Ovary (tissue), 9 donors: ENCODE data around the gene SVEP1. TPM values are rescaled to one million over a fixed set of nuclear protein-coding genes. Genes with fewer than 3 reads are reported as not detected.

Experiments used
- DNase-seq, 5 donors: peaks; one replicate each; pipeline ENCODE4 v3.0.0-alpha.2; 2019 to 2020
- H3K27ac ChIP-seq, 2 donors: fragments of 200-600 bp; one replicate each; pipeline versions ENCODE4 v1.5.1 to v1.8.0; 2019 to 2022
- H3K27me3 ChIP-seq: fragments of 200-600 bp; one replicate; pipeline ENCODE4 v1.8.0; 2022
- H3K36me3 ChIP-seq: fragments of 200-600 bp; sonication (generic); one replicate; pipeline ENCODE4 v1.5.1; 2019
- H3K4me1 ChIP-seq: one replicate; pipeline ENCODE4 v1.8.1; 2013; ENCODE audit warnings: mild to moderate bottlenecking, moderate library complexity; ENCODE audit not compliant: insufficient read depth
- H3K4me3 ChIP-seq: fragments of 200-600 bp; sonication (generic); one replicate; pipeline ENCODE4 v1.5.1; 2017
- H3K9me3 ChIP-seq, 2 donors: fragments of 200-600 bp in 1 of 2; sonication (generic) in 1 of 2; one replicate each; pipeline versions ENCODE4 v1.5.1 to v1.8.1; 2013 to 2019; ENCODE audit warnings: mild to moderate bottlenecking in 1 of 2, moderate library complexity in 1 of 2
- CTCF ChIP-seq, 3 donors: fragments of 450-650 bp in 2 of 3; fragments of 200-600 bp in 1 of 3; IDR thresholded peaks; one replicate each; pipeline versions ENCODE4 v1.5.1 to v1.8.0; 2016 to 2022; ENCODE audit warnings: antibody characterized with exemption in 3 of 3, mild to moderate bottlenecking in 1 of 3
- EP300 ChIP-seq: sonication (generic); formaldehyde crosslinking; IDR thresholded peaks from one replicate; pipeline ENCODE4 v1.6.1; 2017; ENCODE audit warnings: antibody characterized with exemption
- POLR2A ChIP-seq: fragments of 450-650 bp; IDR thresholded peaks from one replicate; pipeline ENCODE4 v1.6.1; 2017; ENCODE audit warnings: antibody characterized with exemption, mild to moderate bottlenecking, moderate library complexity
- WGBS, 3 donors: extraction: QIAGEN DNeasy Blood & Tissue Kit in 1 of 3; methylation state at CpG; one replicate each; pipeline versions ENCODE4 v1.1.5 to v1.1.7; 2013 to 2017; 5-methylcytosine and 5-hydroxymethylcytosine counted together
- intact Hi-C, 4 donors: fragments of 100-400 bp; cut with DNase I; formaldehyde crosslinking; loops; one replicate each; pipeline versions ENCODE4 v1.11.0 to v1.15.1; 2022 to 2023
- polyA plus RNA-seq, 2 donors: library from polyadenylated mRNA; stranded (reverse); fragments of 200-250 nt in 1 of 2; fragments of 350-450 nt in 1 of 2; fragmentation: Illumina TruSeq in 1 of 2; extraction: RNeasy Lipid Tissue Mini Kit (QIAGEN cat#74804) in 1 of 2; gene quantifications; one replicate each; pipeline ENCODE4 v1.2.3, GENCODE V29; 2013 to 2014
- total RNA-seq, 7 donors: library from RNA; depleted of rRNA in 2 of 7; stranded (reverse); fragments of >200 nt in 2 of 7; fragmentation: NEBNext Ultra II Directional in 3 of 7; extraction: Animal tissue kit (Norgen Biotek cat#: 25700) in 3 of 7; gene quantifications; one replicate each; pipeline versions ENCODE4 v1.1.0 to v1.2.4, GENCODE V29; 2016 to 2023
- donor health status: DM: no; HTN: no; CAD: no; lungs with moderate emphysema.
- donor health status: DM: no; HTN: no; CAD: no.
- donor health status: Bipolar disorder and iron deficiency.
- donor health status: DM: yes; HTN: yes; CAD: no.
- donor health status: DM: no; HTN: no; CAD: no.
- donor health status: DM: yes; HTN: yes; CAD: no.

SVEP1 gene
- total and polyA plus RNA-seq, 9 donors, result 0.40 to 23.1 (median 13.3) TPM

- no peak for DNase-seq
- H3K36me3 ChIP-seq, result no peaks in the 10 kb centered on the region
- WGBS, 3 donors, result 19 to 23% (median 20%) methylated on average over 3 of the region's 3 CpGs
- H3K27me3 ChIP-seq, result no peaks in the 10 kb centered on the region
- H3K27ac ChIP-seq, result no peak overlapping the region
- H3K4me1 ChIP-seq, result no peaks in the 10 kb centered on the region
- H3K4me3 ChIP-seq, result no peak overlapping the region
- H3K9me3 ChIP-seq, result no peaks in the 10 kb centered on the region
- intact Hi-C loops, result no loop called here
- TF ChIP-seq POLR2A (no peak), EP300 (no peak), CTCF (IDR thresholded peaks at IDR 0.05) (no peak)
These were observed 136.2 kb downstream of the SVEP1 start for GRCh38 chr9:110443146-110443865.

- DNase-seq, result no peak
- TF ChIP-seq EP300 (no peak), POLR2A (no peak), CTCF (IDR thresholded peaks at IDR 0.05) (no peak)
- 10 to 19% (median 12%) methylated on average over 3 of the region's 3 CpGs for WGBS, 3 donors
- intact Hi-C loops, result no loop called here
- no peak overlapping the region for H3K4me3 ChIP-seq
- no peaks in the 10 kb centered on the region for H3K36me3 ChIP-seq
- H3K4me1 ChIP-seq, result no peaks in the 10 kb centered on the region
- H3K27me3 ChIP-seq, result no peaks in the 10 kb centered on the region
- no peaks in the 10 kb centered on the region for H3K9me3 ChIP-seq
- no peak overlapping the region for H3K27ac ChIP-seq
These were observed 138.7 kb downstream of the SVEP1 start for GRCh38 chr9:110440796-110441195.

- intact Hi-C loops, result no loop called here
- DNase-seq, result no peak
- H3K36me3 ChIP-seq, result no peaks in the 10 kb centered on the region
- H3K27me3 ChIP-seq, result no peaks in the 10 kb centered on the region
- no peaks in the 10 kb centered on the region for H3K9me3 ChIP-seq
- TF ChIP-seq POLR2A, result no peak
- TF ChIP-seq EP300, result no peak
- TF ChIP-seq CTCF (IDR thresholded peaks at IDR 0.05), result no peak
- no peak overlapping the region for H3K27ac ChIP-seq
- WGBS, 3 donors, result 43 to 64% (median 54%) methylated on average over 4 of the region's 4 CpGs
- H3K4me3 ChIP-seq, result no peak overlapping the region
- H3K4me1 ChIP-seq, result no peaks in the 10 kb centered on the region
These were observed 139.4 kb downstream of the SVEP1 start for GRCh38 chr9:110440172-110440571.

GRCh38 chr9:110432253-110432652 is 147.3 kb downstream of the SVEP1 start:
- TF ChIP-seq CTCF (IDR thresholded peaks at IDR 0.05), result no peak
- no peak for TF ChIP-seq EP300
- TF ChIP-seq POLR2A, result no peak
- Histone ChIP-seq H3K27me3 (no peaks in the 10 kb centered on the region), H3K36me3 (no peaks in the 10 kb centered on the region), H3K4me1 (no peaks in the 10 kb centered on the region), H3K4me3 (no peak overlapping the region), H3K27ac (no peak overlapping the region), H3K9me3 (no peaks in the 10 kb centered on the region)
- intact Hi-C loops, result no loop called here
- WGBS, 3 donors, result 73 to 79% (median 79%) methylated on average over 3 of the region's 3 CpGs
- DNase-seq, result no peak
